GM23338 (cell line): ENCODE measurements around the gene NTN3.

Experiments used
- CREB1 ChIP-seq: fragments of 250-450 bp; sonication (Bioruptor Pico); IDR thresholded peaks from 2 replicates; pipeline ENCODE4 v1.5.0; 2020; ENCODE audit warnings: low read depth, mild to moderate bottlenecking, moderate library complexity
- CTCF ChIP-seq, 2 experiments: fragments of 200-600 bp in 1 of 2; sonication (generic) in 1 of 2; conservative IDR thresholded peaks; 2 replicates each; pipeline versions ENCODE4 v1.5.1 to v1.6.1; 2016 to 2017; ENCODE audit warnings: antibody characterized with exemption in 2 of 2, low read depth in 2 of 2, mild to moderate bottlenecking in 2 of 2, moderate library complexity in 1 of 2
- EZH2 ChIP-seq: fragments of 200-600 bp; sonication (generic); IDR thresholded peaks from one replicate; pipeline ENCODE4 v1.8.0; 2017; ENCODE audit warnings: antibody characterized with exemption, mild to moderate bottlenecking, low read depth; ENCODE audit not compliant: unreplicated experiment
- EZH2phosphoT487 ChIP-seq: fragments of 200-600 bp; sonication (generic); IDR thresholded peaks from one replicate; pipeline ENCODE4 v1.8.1; 2018; ENCODE audit warnings: antibody characterized with exemption; ENCODE audit not compliant: unreplicated experiment
- JUNB ChIP-seq: IDR thresholded peaks from one replicate; pipeline ENCODE4 v1.6.1; 2016; ENCODE audit warnings: antibody characterized with exemption; ENCODE audit not compliant: unreplicated experiment
- NANOG ChIP-seq: IDR thresholded peaks from 2 replicates; pipeline ENCODE4 v1.6.1; 2016; ENCODE audit warnings: antibody characterized with exemption, borderline replicate concordance
- POLR2AphosphoS5 ChIP-seq: IDR thresholded peaks from 2 replicates; pipeline ENCODE4 v1.6.1; 2016; ENCODE audit warnings: antibody characterized with exemption, low read depth
- REST ChIP-seq: IDR thresholded peaks from one replicate; pipeline ENCODE4 v1.6.1; 2018; ENCODE audit warnings: antibody characterized with exemption; ENCODE audit not compliant: unreplicated experiment
- ZNF114 ChIP-seq: fragments of 250-450 bp; sonication (Bioruptor Pico); IDR thresholded peaks from 2 replicates; pipeline ENCODE4 v1.5.0; 2020; ENCODE audit warnings: mild to moderate bottlenecking, moderate library complexity
- ZNF331 ChIP-seq: fragments of 250-450 bp; sonication (Bioruptor Pico); IDR thresholded peaks from 2 replicates; pipeline ENCODE4 v1.5.0; 2020; ENCODE audit warnings: low read depth, mild to moderate bottlenecking, moderate library complexity

- TF ChIP-seq REST (no peak), POLR2AphosphoS5 (no peak), CTCF (conservative IDR thresholded peaks at IDR 0.05; ENCODE audit: low read depth in 2 of 2) (no peak), EZH2 (no peak), CREB1 (CRISPR knock-in tag) (no peak), EZH2phosphoT487 (no peak), ZNF114 (no peak), NANOG (no peak), JUNB (no peak), ZNF331 (no peak)
These were observed 43.5 kb downstream of the NTN3 start for GRCh38 chr16:2514333-2515179.
